ENCODE data around the gene ZACN.
A peak's percentile ranks its signal among the peaks of the same experiment; 100 is the strongest.

ZACN gene

GRCh38 chr17:76103274-76104139, 24.5 kb downstream of the ZACN start, which contains the start of gene EXOC7:
EXOC7 (minus strand) TSS chr17:76103787; CDS start chr17:76103692, 95 bp downstream.
- DNase-seq (ENCODE audit: low spot score): peak; percentile 100

- no peak for DNase-seq (ENCODE audit: low spot score)
Observed at GRCh38 chr17:76104140-76104895, 25.3 kb downstream of the ZACN start.

- DNase-seq (ENCODE audit: low spot score): no peak
Observed at GRCh38 chr17:76104896-76105231, 25.9 kb downstream of the ZACN start.

- no peak for DNase-seq (ENCODE audit: low spot score)
Observed at GRCh38 chr17:76106703-76107102, 27.7 kb downstream of the ZACN start.

- DNase-seq (ENCODE audit: low spot score): no peak
Observed at GRCh38 chr17:76107509-76107908, 28.5 kb downstream of the ZACN start.

- no peak for DNase-seq (ENCODE audit: low spot score)
Observed at GRCh38 chr17:76111956-76112355, 33.0 kb downstream of the ZACN start.

GRCh38 chr17:76115138-76115754, 36.3 kb downstream of the ZACN start:
- DNase-seq (ENCODE audit: low spot score): no peak

GRCh38 chr17:76119409-76120371, 40.7 kb downstream of the ZACN start:
- DNase-seq (ENCODE audit: low spot score): no peak

- no peak for DNase-seq (ENCODE audit: low spot score)
Observed at GRCh38 chr17:76120658-76121008, 41.7 kb downstream of the ZACN start.

- peak; percentile 61 for DNase-seq (ENCODE audit: low spot score)
Observed at GRCh38 chr17:76121932-76122430, 43.0 kb downstream of the ZACN start.

- DNase-seq (ENCODE audit: low spot score): no peak
Observed at GRCh38 chr17:76122431-76123190, 43.6 kb downstream of the ZACN start.

- no peak for DNase-seq (ENCODE audit: low spot score)
Observed at GRCh38 chr17:76123191-76123499, 44.2 kb downstream of the ZACN start.

GRCh38 chr17:76123749-76124581, 45.0 kb downstream of the ZACN start:
- DNase-seq (ENCODE audit: low spot score): no peak

- DNase-seq (ENCODE audit: low spot score): no peak
Observed at GRCh38 chr17:76124582-76125390, 45.8 kb downstream of the ZACN start.

GRCh38 chr17:76125391-76125675, 46.4 kb downstream of the ZACN start:
- no peak for DNase-seq (ENCODE audit: low spot score)

- DNase-seq (ENCODE audit: low spot score): no peak
Observed at GRCh38 chr17:76125922-76126321, 46.9 kb downstream of the ZACN start.

- DNase-seq (ENCODE audit: low spot score): no peak
Observed at GRCh38 chr17:76130473-76130872, 51.5 kb downstream of the ZACN start.

- no peak for DNase-seq (ENCODE audit: low spot score)
Observed at GRCh38 chr17:76131051-76131691, 52.2 kb downstream of the ZACN start.
